Lower leg skin (tissue), 4 donors: ENCODE data around the gene LITAFD. TPM values are rescaled to one million over a fixed set of nuclear protein-coding genes. Genes with fewer than 3 reads are reported as not detected.

Experiments used
- DNase-seq, 2 donors: peaks; one replicate each; pipeline ENCODE4 v3.0.0-alpha.2; 2019; ENCODE audit warnings: low spot score in 2 of 2
- H3K4me3 ChIP-seq: fragments of 200-600 bp; sonication (generic); 2 replicates; pipeline ENCODE4 v1.5.1; 2017; ENCODE audit warnings: mild to moderate bottlenecking, low read depth; ENCODE audit not compliant: poor library complexity, severe bottlenecking
- POLR2A ChIP-seq, 2 donors: fragments of 450-650 bp; IDR thresholded peaks; one replicate each; pipeline ENCODE4 v1.6.1; 2016 to 2017; ENCODE audit warnings: antibody characterized with exemption in 2 of 2, mild to moderate bottlenecking in 1 of 2, moderate library complexity in 1 of 2
- WGBS, 2 donors: methylation state at CpG; one replicate each; pipeline ENCODE4 v1.1.5; 2018; 5-methylcytosine and 5-hydroxymethylcytosine counted together
- intact Hi-C: fragments of 100-400 bp; cut with DNase I; formaldehyde crosslinking; loops from one replicate; pipeline ENCODE4 v1.15.0; 2023; ENCODE audit warnings: low total_unique reads
- total RNA-seq, 4 donors: library from RNA; depleted of rRNA; stranded (reverse); fragments of >200 nt; gene quantifications; one replicate each; pipeline ENCODE4 v1.1.0, GENCODE V29; 2016
- TF ChIP-seq, protein P1 (sequence below), 3 donors: fragments of 450-650 bp; IDR thresholded peaks; one replicate each; pipeline ENCODE4 v1.5.1; 2016; ENCODE audit warnings: antibody characterized with exemption in 3 of 3, mild to moderate bottlenecking in 3 of 3, moderate library complexity in 2 of 3

Gene LITAFD
- total RNA-seq, 4 donors from 2014 or later, result not detected

- no peak for DNase-seq
- 87 to 92% methylated on average over 5 of the region's 5 CpGs for WGBS, 2 donors
- H3K4me3 ChIP-seq, result no peak overlapping the region
- intact Hi-C loops, result no loop called here
- TF ChIP-seq, protein P1, sequence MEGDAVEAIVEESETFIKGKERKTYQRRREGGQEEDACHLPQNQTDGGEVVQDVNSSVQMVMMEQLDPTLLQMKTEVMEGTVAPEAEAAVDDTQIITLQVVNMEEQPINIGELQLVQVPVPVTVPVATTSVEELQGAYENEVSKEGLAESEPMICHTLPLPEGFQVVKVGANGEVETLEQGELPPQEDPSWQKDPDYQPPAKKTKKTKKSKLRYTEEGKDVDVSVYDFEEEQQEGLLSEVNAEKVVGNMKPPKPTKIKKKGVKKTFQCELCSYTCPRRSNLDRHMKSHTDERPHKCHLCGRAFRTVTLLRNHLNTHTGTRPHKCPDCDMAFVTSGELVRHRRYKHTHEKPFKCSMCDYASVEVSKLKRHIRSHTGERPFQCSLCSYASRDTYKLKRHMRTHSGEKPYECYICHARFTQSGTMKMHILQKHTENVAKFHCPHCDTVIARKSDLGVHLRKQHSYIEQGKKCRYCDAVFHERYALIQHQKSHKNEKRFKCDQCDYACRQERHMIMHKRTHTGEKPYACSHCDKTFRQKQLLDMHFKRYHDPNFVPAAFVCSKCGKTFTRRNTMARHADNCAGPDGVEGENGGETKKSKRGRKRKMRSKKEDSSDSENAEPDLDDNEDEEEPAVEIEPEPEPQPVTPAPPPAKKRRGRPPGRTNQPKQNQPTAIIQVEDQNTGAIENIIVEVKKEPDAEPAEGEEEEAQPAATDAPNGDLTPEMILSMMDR (IDR thresholded peaks at IDR 0.05), result no peak
- no peak for TF ChIP-seq POLR2A (IDR thresholded peaks at IDR 0.05)
These were observed 8.4 kb downstream of the LITAFD start for GRCh38 chr16:8890549-8890921.

DNA sequence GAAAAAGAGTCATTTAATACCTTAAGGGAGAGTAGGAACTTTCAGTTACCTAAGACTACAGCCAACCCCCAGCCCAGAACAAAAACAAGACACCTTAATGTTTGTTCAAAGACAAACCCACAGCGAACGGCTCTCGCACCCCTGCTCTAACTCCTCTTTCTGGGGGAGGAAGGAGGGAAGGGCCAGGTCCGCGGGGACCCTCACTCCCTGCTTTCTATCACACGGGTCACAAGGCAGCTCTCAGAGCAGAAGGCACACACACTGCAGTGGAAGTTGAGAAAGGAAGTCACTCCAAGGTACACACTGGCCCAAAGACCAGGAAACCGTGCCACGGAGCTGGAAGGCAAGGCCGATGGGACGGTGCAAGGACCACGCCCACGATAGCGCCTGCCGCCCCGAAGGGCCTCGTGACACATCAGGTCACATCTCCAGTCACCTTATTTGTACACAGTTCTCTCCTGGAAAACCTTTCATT is 10.0 kb downstream of the LITAFD start:
- DNase-seq, result peak in 1 of 2 donors; percentile 79
- H3K4me3 ChIP-seq, result no peak overlapping the region
- 82 to 84% methylated on average over 16 of the region's 16 CpGs for WGBS, 2 donors
- no peak for TF ChIP-seq POLR2A (IDR thresholded peaks at IDR 0.05)
- TF ChIP-seq, protein P1 (IDR thresholded peaks at IDR 0.05), result no peak
- intact Hi-C loops, result no loop called here

DNA sequence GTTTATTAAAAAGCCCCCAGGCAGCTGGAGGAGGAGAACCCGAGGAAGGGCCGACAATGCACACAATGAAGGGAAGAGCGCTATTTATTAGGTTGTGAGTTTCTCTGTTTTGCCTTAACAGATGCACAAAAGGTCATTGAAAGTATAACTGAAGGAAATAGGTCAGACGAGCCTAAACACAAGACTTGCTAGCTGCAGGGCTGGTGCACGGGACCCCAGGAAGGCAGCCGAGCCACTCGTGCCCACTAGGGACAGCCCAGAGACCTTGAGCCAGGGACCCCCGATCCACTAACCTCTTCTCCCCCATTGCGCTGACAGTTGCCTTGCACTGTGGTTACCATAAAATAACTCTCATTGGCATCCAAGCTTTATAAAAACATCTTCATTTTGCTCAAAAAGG is 11.3 kb downstream of the LITAFD start:
- H3K4me3 ChIP-seq, result no peak overlapping the region
- intact Hi-C loops, result no loop called here
- 69 to 80% methylated on average over 9 of the region's 9 CpGs for WGBS, 2 donors
- peak in 1 of 2 donors; percentile 79 for DNase-seq
- TF ChIP-seq, protein P1 (IDR thresholded peaks at IDR 0.05), result no peak
- no peak for TF ChIP-seq POLR2A (IDR thresholded peaks at IDR 0.05)

- 86 to 91% methylated on average over 14 of the region's 14 CpGs for WGBS, 2 donors
- no peak overlapping the region for H3K4me3 ChIP-seq
- peak in 1 of 2 donors; percentile 66 for DNase-seq
- intact Hi-C loops, result no loop called here
- no peak for TF ChIP-seq POLR2A (IDR thresholded peaks at IDR 0.05)
- TF ChIP-seq, protein P1 (IDR thresholded peaks at IDR 0.05), result no peak
These were observed 12.0 kb downstream of the LITAFD start for GRCh38 chr16:8893976-8894690.

DNA sequence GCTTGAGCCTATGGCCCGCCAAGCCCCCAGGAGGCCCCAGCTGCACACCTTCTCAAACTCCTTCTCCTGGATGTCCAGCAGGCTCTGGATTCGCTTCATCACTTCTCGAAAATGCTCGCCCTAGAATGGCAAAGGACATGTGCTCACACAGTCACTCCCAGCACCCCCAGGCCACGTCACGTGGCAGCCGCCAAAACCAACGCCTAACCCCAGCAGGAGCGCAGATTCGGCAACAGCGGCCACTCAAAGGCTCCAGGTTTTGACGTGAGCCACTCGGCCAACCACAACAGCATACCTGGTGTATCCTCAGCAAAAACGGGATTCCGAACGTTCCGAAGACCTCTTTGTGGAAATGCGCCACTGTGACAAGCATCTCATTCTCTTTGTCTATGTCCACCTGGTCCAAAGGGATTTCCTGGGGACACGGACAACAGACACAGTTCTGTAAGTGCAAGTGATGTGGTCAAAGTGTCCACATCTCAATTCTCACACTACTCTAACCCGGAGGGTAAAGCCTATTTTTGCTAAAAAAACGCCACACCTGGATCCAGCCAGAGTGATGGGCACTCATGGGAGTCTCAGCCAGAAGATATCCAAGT is 12.7 kb downstream of the LITAFD start:
- intact Hi-C loops, result no loop called here
- TF ChIP-seq, protein P1 (IDR thresholded peaks at IDR 0.05), result no peak
- TF ChIP-seq POLR2A (IDR thresholded peaks at IDR 0.05), result no peak
- WGBS, 2 donors, result 91 to 93% methylated on average over 21 of the region's 21 CpGs
- DNase-seq, result no peak
- no peak overlapping the region for H3K4me3 ChIP-seq
